ENCODE data around the gene HDAC4.
A peak's percentile ranks its signal among the peaks of the same experiment; 100 is the strongest.

The HDAC4 gene

GRCh38 chr2:239145106-239145505 is 255.7 kb downstream of the HDAC4 start:
- Histone ChIP-seq H3K27ac (no peak overlapping the region), H3K4me3 (ENCODE audit: low read depth in 1 of 2, low read length in 1 of 2) (no peak overlapping the region), H3K36me3 (peaks cover 96% of the 10 kb centered on the region), H3K4me1 (ENCODE audit: control insufficient read depth in 1 of 2, insufficient read depth in 1 of 2, low read depth in 1 of 2, low read length in 1 of 2) (no peaks in the 10 kb centered on the region), H3K9me3 (no peaks in the 10 kb centered on the region), H3K27me3 (no peaks in the 10 kb centered on the region)
- TF ChIP-seq CTCF (IDR thresholded peaks at IDR 0.05) = no peak

- Histone ChIP-seq H3K9me3 (no peaks in the 10 kb centered on the region), H3K4me3 (ENCODE audit: low read depth in 1 of 2, low read length in 1 of 2) (no peak overlapping the region), H3K4me1 (ENCODE audit: control insufficient read depth in 1 of 2, insufficient read depth in 1 of 2, low read depth in 1 of 2, low read length in 1 of 2) (no peaks in the 10 kb centered on the region), H3K27ac (no peak overlapping the region), H3K27me3 (no peaks in the 10 kb centered on the region), H3K36me3 (peaks cover 98% of the 10 kb centered on the region)
- no peak for TF ChIP-seq CTCF (IDR thresholded peaks at IDR 0.05)
Measured at GRCh38 chr2:239144713-239144999, 256.2 kb downstream of the HDAC4 start.

- no peak overlapping the region for H3K27ac ChIP-seq
- no peak overlapping the region for H3K4me3 ChIP-seq (ENCODE audit: low read depth in 1 of 2, low read length in 1 of 2)
- H3K9me3 ChIP-seq = no peaks in the 10 kb centered on the region
- peak; percentile 36 for TF ChIP-seq CTCF (IDR thresholded peaks at IDR 0.05)
- peaks cover 98% of the 10 kb centered on the region for H3K36me3 ChIP-seq
- no peaks in the 10 kb centered on the region for H3K27me3 ChIP-seq
- H3K4me1 ChIP-seq (ENCODE audit: control insufficient read depth in 1 of 2, insufficient read depth in 1 of 2, low read depth in 1 of 2, low read length in 1 of 2) = no peaks in the 10 kb centered on the region
Measured at GRCh38 chr2:239143858-239144712, 256.7 kb downstream of the HDAC4 start.

- no peak for TF ChIP-seq CTCF (IDR thresholded peaks at IDR 0.05)
- Histone ChIP-seq H3K27ac (no peak overlapping the region), H3K36me3 (peaks cover 100% of the 10 kb centered on the region)
Measured at GRCh38 chr2:239142806-239143205, 258.0 kb downstream of the HDAC4 start.

GRCh38 chr2:239142296-239142695 is 258.5 kb downstream of the HDAC4 start:
- Histone ChIP-seq H3K4me1 (ENCODE audit: control insufficient read depth in 1 of 2, insufficient read depth in 1 of 2, low read depth in 1 of 2, low read length in 1 of 2) (no peaks in the 10 kb centered on the region), H3K4me3 (ENCODE audit: low read depth in 1 of 2, low read length in 1 of 2) (no peak overlapping the region), H3K27ac (no peak overlapping the region), H3K27me3 (no peaks in the 10 kb centered on the region), H3K36me3 (peaks cover 100% of the 10 kb centered on the region), H3K9me3 (no peaks in the 10 kb centered on the region)
- no peak for TF ChIP-seq CTCF (IDR thresholded peaks at IDR 0.05)

More at GRCh38 chr2:239142806-239143205, 258.0 kb downstream of the HDAC4 start:
- no peaks in the 10 kb centered on the region for H3K9me3 ChIP-seq
- H3K27me3 ChIP-seq = no peaks in the 10 kb centered on the region
- no peak overlapping the region for H3K4me3 ChIP-seq (ENCODE audit: low read depth in 1 of 2, low read length in 1 of 2)
- no peaks in the 10 kb centered on the region for H3K4me1 ChIP-seq (ENCODE audit: control insufficient read depth in 1 of 2, insufficient read depth in 1 of 2, low read depth in 1 of 2, low read length in 1 of 2)
